GM23248 (cell line): Measurements from ENCODE around the gene IFNLR1. TPM values are rescaled to one million over a fixed set of nuclear protein-coding genes. Genes with fewer than 3 reads are reported as not detected.

Experiments
- DNase-seq: peaks from one replicate; pipeline ENCODE4 v3.0.0-alpha.2; 2015
- H2AFZ ChIP-seq: fragments of 200-600 bp; sonication (generic); 2 replicates; pipeline ENCODE4 v1.6.1; 2016; ENCODE audit warnings: antibody characterized with exemption
- H3F3A ChIP-seq: fragments of 200-600 bp; sonication (generic); 2 replicates; pipeline ENCODE4 v1.6.1; 2016; ENCODE audit warnings: mild to moderate bottlenecking, antibody characterized with exemption, mixed run types; ENCODE audit not compliant: insufficient read depth
- H3K27ac ChIP-seq: fragments of 200-600 bp; sonication (generic); 2 replicates; pipeline ENCODE4 v1.5.1; 2016; ENCODE audit warnings: mild to moderate bottlenecking
- H3K27me3 ChIP-seq: fragments of 200-600 bp; sonication (generic); replicated peaks from 2 replicates; pipeline ENCODE4 v1.6.1; 2016; ENCODE audit warnings: mild to moderate bottlenecking; ENCODE audit not compliant: insufficient read depth
- H3K36me3 ChIP-seq: fragments of 200-600 bp; sonication (generic); 2 replicates; pipeline ENCODE4 v1.6.1; 2016; ENCODE audit warnings: low read depth, mild to moderate bottlenecking
- H3K4me1 ChIP-seq: fragments of 200-600 bp; sonication (generic); 2 replicates; pipeline ENCODE4 v1.6.1; 2016; ENCODE audit warnings: mild to moderate bottlenecking; ENCODE audit not compliant: insufficient read depth
- H3K4me2 ChIP-seq: fragments of 200-600 bp; sonication (generic); one replicate; pipeline ENCODE4 v1.6.1; 2016; ENCODE audit warnings: mild to moderate bottlenecking; ENCODE audit not compliant: unreplicated experiment
- H3K4me3 ChIP-seq: fragments of 200-600 bp; sonication (generic); 2 replicates; pipeline ENCODE4 v1.5.1; 2016; ENCODE audit warnings: mild to moderate bottlenecking
- H3K79me2 ChIP-seq: fragments of 200-600 bp; sonication (generic); 2 replicates; pipeline ENCODE4 v1.6.1; 2016; ENCODE audit warnings: mild to moderate bottlenecking; ENCODE audit not compliant: insufficient read depth
- H3K9ac ChIP-seq: fragments of 200-600 bp; sonication (generic); 2 replicates; pipeline ENCODE4 v1.6.1; 2016; ENCODE audit warnings: mild to moderate bottlenecking
- H3K9me2 ChIP-seq: fragments of 200-600 bp; sonication (generic); 2 replicates; pipeline ENCODE4 v1.6.1; 2016; ENCODE audit warnings: mixed run types, mild to moderate bottlenecking, moderate library complexity; ENCODE audit not compliant: insufficient read depth
- H3K9me3 ChIP-seq: fragments of 200-600 bp; sonication (generic); one replicate; pipeline ENCODE4 v1.6.1; 2017; ENCODE audit warnings: low read depth
- H4K20me1 ChIP-seq: fragments of 200-600 bp; sonication (generic); 2 replicates; pipeline ENCODE4 v1.6.0; 2016; ENCODE audit not compliant: insufficient read depth
- EZH2 ChIP-seq: fragments of 200-600 bp; sonication (generic); IDR thresholded peaks from 2 replicates; pipeline ENCODE4 v1.6.1; 2018; ENCODE audit warnings: antibody characterized with exemption, mild to moderate bottlenecking; ENCODE audit not compliant: insufficient read depth, poor library complexity, severe bottlenecking
- EZH2phosphoT487 ChIP-seq: fragments of 200-600 bp; sonication (generic); IDR thresholded peaks from 2 replicates; pipeline ENCODE4 v1.6.1; 2018; ENCODE audit warnings: antibody characterized with exemption, moderate library complexity, mild to moderate bottlenecking, low read depth; ENCODE audit not compliant: insufficient read depth
- WGBS, 2 experiments: methylation state at CpG; one replicate each; pipeline ENCODE4 v1.1.6; 2015 to 2017; ENCODE audit warnings: low lambda C conversion rate in 2 of 2, low coverage in 1 of 2; ENCODE audit errors: missing lambda C conversion rate in 2 of 2; 5-methylcytosine and 5-hydroxymethylcytosine counted together
- in situ Hi-C: fragments of 300-500 bp; cut with MboI; formaldehyde crosslinking; loops from 2 replicates; pipeline ENCODE4 v1.15.0; 2020
- polyA plus RNA-seq: library from polyadenylated mRNA; unstranded; fragments of >200 nt; fragmentation: Nextera tagmentation; extraction: Ambion mirVana; gene quantifications from 2 replicates; pipeline ENCODE4 v1.2.1, GENCODE V29; 2016
- total RNA-seq: library from RNA; depleted of rRNA; stranded (reverse); fragments of >200 nt; shearing (Covaris generic); gene quantifications from 2 replicates; pipeline ENCODE4 v1.2.3, GENCODE V29; 2014

IFNLR1 gene
- total and polyA plus RNA-seq, 2 experiments from 2014 or later: not detected

DNA sequence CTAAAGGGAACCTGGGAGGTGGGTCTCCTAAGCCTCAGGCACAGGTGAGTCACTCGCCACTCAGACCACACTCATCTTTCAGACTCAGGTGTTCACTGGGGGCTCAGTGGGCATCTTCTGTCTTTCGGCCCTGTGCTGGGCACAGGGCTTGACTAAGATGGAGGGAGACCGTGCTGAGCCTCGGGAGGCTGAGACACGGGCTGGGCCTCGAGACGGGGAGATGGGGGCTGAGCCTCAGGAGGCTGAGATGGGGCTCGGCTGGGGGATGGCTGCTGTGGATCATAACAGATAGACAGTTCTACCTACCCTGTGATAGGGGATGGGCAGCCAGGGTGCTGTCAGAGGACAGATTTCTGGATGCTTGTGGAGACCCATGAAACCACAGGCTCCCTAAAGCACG is 15.5 kb upstream of the IFNLR1 start:
- H4K20me1 ChIP-seq: no peaks in the 10 kb centered on the region
- no peaks in the 10 kb centered on the region for H3K27me3 ChIP-seq
- DNase-seq: no peak
- in situ Hi-C loops: loop anchor here (5.0 to 10.0 kb wide), 2 partner anchors 190 to 432 kb away; no protein-coding TSS in a partner anchor
- H3K27ac ChIP-seq: no peak overlapping the region
- no peak for TF ChIP-seq EZH2
- no peaks in the 10 kb centered on the region for H3K36me3 ChIP-seq
- H3K9me2 ChIP-seq: no peaks in the 10 kb centered on the region
- H3F3A ChIP-seq: peaks cover 3% of the 10 kb centered on the region; the same call in 1 of the 2 replicates
- no peaks in the 10 kb centered on the region for H3K9me3 ChIP-seq
- H3K79me2 ChIP-seq: no peaks in the 10 kb centered on the region
- H3K4me1 ChIP-seq: no peaks in the 10 kb centered on the region
- no peak overlapping the region for H3K4me3 ChIP-seq
- H3K4me2 ChIP-seq: no peak overlapping the region
- H2AFZ ChIP-seq: peak overlapping the region; percentile 83
- WGBS, 2 experiments: 91 to 95% methylated on average over 9 of the region's 9 CpGs
- no peak overlapping the region for H3K9ac ChIP-seq

DNA sequence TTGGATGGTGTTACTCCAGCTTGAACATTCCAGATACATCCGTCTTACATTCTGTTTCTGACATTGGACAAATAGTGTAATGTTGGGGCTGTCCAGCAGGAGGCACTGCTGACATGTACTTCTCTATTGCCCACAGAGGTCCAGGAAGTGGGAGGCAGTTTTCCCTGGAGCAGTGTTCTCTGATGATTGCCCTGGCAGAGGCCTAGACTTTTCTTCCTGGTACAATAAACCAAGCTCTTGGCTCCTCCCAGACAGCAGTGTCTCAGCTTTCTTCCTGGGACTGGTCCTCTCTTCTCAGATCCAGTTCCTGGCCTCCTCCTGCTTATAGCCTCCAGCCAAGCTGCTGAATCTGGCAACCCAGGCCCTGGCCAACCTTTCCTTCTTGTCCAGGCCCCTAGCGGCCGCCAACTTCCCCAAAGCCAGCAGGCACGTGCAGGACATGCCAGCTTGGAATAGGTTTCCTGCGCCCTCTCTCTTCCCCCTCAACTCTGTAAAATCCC is 14.9 kb upstream of the IFNLR1 start:
- Histone ChIP-seq H3K4me2 (no peak overlapping the region), H3K9ac (peak overlapping the region; percentile 24; the same call in 1 of the 2 replicates), H3K9me2 (no peaks in the 10 kb centered on the region), H3K36me3 (no peaks in the 10 kb centered on the region), H3K79me2 (no peaks in the 10 kb centered on the region), H2AFZ (peak overlapping the region; percentile 83), H4K20me1 (no peaks in the 10 kb centered on the region), H3K27ac (0 out of 2 replicates have a peak overlapping the region, but pooled peaks have one; percentile 3), H3F3A (peaks cover 3% of the 10 kb centered on the region; the same call in 1 of the 2 replicates), H3K4me1 (no peaks in the 10 kb centered on the region), H3K4me3 (no peak overlapping the region), H3K9me3 (no peaks in the 10 kb centered on the region), H3K27me3 (no peaks in the 10 kb centered on the region)
- TF ChIP-seq EZH2 (no peak), EZH2phosphoT487 (no peak)
- in situ Hi-C loops: loop anchor here (5.0 to 10.0 kb wide), 2 partner anchors 190 to 433 kb away; no protein-coding TSS in a partner anchor
- DNase-seq: peak; percentile 92
- WGBS, 2 experiments: 31 to 36% methylated on average over 5 of the region's 5 CpGs

DNA sequence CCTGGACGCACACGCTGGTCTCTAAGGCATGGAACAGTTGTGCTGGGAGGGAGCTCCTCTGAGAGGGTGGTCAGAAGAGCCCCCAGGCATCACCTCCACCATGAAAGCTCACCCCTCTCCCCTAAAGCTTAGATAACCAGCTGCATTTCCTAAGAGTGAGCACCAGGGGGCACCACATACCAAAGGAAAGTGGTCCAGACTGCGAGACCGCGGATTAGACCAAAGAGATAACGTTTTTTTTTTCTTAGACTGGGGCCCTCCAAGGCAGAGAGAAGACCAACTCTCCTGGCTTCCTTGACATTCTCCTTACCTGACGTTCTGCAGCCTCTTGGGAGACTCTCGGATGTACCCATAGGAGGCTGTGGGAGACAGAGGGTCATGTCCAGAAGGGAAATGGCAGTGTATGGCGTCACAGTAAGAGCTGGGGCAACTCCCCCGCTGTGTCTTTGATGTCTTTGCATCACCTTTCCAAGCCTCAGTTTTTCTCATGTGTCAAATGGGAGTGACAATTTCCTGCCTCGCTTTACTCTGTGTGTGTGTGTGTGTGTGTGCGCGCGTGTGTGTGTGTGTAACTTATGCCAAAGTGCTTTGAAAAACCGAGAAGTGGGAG is 12.3 kb upstream of the IFNLR1 start:
- no peaks in the 10 kb centered on the region for H3K9me2 ChIP-seq
- no peaks in the 10 kb centered on the region for H3K9me3 ChIP-seq
- no peaks in the 10 kb centered on the region for H4K20me1 ChIP-seq
- no peak for TF ChIP-seq EZH2phosphoT487
- no peak for TF ChIP-seq EZH2
- peaks cover 3% of the 10 kb centered on the region; the same call in 1 of the 2 replicates for H3F3A ChIP-seq
- DNase-seq: peak; percentile 72
- H3K79me2 ChIP-seq: no peaks in the 10 kb centered on the region
- no peak overlapping the region for H3K27ac ChIP-seq
- H3K4me2 ChIP-seq: no peak overlapping the region
- H2AFZ ChIP-seq: 0 out of 2 replicates have a peak overlapping the region, but pooled peaks have one; percentile 21
- 24 to 33% methylated on average over 14 to 15 of the region's 15 CpGs for WGBS, 2 experiments
- no peaks in the 10 kb centered on the region for H3K27me3 ChIP-seq
- no peaks in the 10 kb centered on the region for H3K36me3 ChIP-seq
- peak overlapping the region; percentile 25 for H3K4me3 ChIP-seq
- H3K4me1 ChIP-seq: no peaks in the 10 kb centered on the region
- in situ Hi-C loops: no loop called here
- H3K9ac ChIP-seq: no peak overlapping the region

DNA sequence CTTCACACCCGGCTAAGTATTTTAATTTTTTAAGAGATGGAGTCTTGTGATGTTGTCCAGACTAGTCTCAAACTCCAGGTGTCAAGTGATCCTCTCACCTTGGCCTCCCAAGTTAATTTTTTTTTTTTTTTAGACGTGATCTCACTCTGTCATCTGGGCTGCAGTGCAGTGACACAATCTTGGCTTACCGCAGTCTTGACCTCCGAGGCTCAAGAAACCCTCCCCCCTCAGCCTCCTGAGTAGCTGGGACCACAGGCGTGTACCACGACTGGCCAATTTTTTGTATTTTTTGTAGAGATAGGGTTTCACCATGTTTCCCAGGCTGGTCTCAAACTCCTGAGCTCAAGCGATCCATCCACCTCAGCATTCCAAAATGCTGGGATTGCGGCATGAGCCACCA is 11.7 kb upstream of the IFNLR1 start:
- no peaks in the 10 kb centered on the region for H3K9me2 ChIP-seq
- H3K9ac ChIP-seq: no peak overlapping the region
- WGBS, 2 experiments: 27 to 31% methylated on average over 8 of the region's 8 CpGs
- TF ChIP-seq EZH2phosphoT487: no peak
- TF ChIP-seq EZH2: no peak
- H3K79me2 ChIP-seq: no peaks in the 10 kb centered on the region
- DNase-seq: no peak
- in situ Hi-C loops: no loop called here
- H3K4me3 ChIP-seq: no peak overlapping the region
- H3K4me1 ChIP-seq: no peaks in the 10 kb centered on the region
- H3K36me3 ChIP-seq: no peaks in the 10 kb centered on the region
- H2AFZ ChIP-seq: no peak overlapping the region
- no peaks in the 10 kb centered on the region for H3K27me3 ChIP-seq
- H3F3A ChIP-seq: peaks cover 3% of the 10 kb centered on the region; the same call in 1 of the 2 replicates
- H3K27ac ChIP-seq: no peak overlapping the region
- H3K4me2 ChIP-seq: no peak overlapping the region
- H4K20me1 ChIP-seq: no peaks in the 10 kb centered on the region
- H3K9me3 ChIP-seq: no peaks in the 10 kb centered on the region
